Measurements from ENCODE around the gene RASAL2. TPM values are rescaled to one million over a fixed set of nuclear protein-coding genes. Genes with fewer than 3 reads are reported as not detected.

RASAL2 gene
- total RNA-seq, 4 donors from 2014 or later, result 26.0 to 51.4 (median 31.0) TPM

GRCh38 chr1:178057141-178057765, 36.7 kb upstream of the RASAL2 start:
- no peak overlapping the region for H3K4me3 ChIP-seq (ENCODE audit: low read depth, poor library complexity, severe bottlenecking)
- WGBS, 2 donors, result 55 to 58% methylated on average over 11 of the region's 11 CpGs
- no peak for DNase-seq (ENCODE audit: low spot score in 2 of 2)
- no peak for TF ChIP-seq CTCF (IDR thresholded peaks at IDR 0.05)
- no peak for TF ChIP-seq POLR2A (IDR thresholded peaks at IDR 0.05)
- intact Hi-C loops (cut with DNase I; ENCODE audit: low total_unique reads), result no loop called here

GRCh38 chr1:178057912-178058534, 35.9 kb upstream of the RASAL2 start:
- TF ChIP-seq POLR2A (IDR thresholded peaks at IDR 0.05) (no peak), CTCF (IDR thresholded peaks at IDR 0.05) (no peak)
- H3K4me3 ChIP-seq (ENCODE audit: low read depth, poor library complexity, severe bottlenecking), result no peak overlapping the region
- 23 to 30% methylated on average over 7 of the region's 7 CpGs for WGBS, 2 donors
- DNase-seq (ENCODE audit: low spot score in 2 of 2), result peak in 1 of 2 donors; percentile 34
- intact Hi-C loops (cut with DNase I; ENCODE audit: low total_unique reads), result no loop called here

GRCh38 chr1:178060789-178061556, 32.9 kb upstream of the RASAL2 start:
- WGBS, 2 donors, result 29 to 32% methylated on average over 9 of the region's 9 CpGs
- H3K4me3 ChIP-seq (ENCODE audit: low read depth, poor library complexity, severe bottlenecking), result no peak overlapping the region
- TF ChIP-seq POLR2A (IDR thresholded peaks at IDR 0.05) (no peak), CTCF (IDR thresholded peaks at IDR 0.05) (no peak)
- intact Hi-C loops (cut with DNase I; ENCODE audit: low total_unique reads), result no loop called here
- DNase-seq (ENCODE audit: low spot score in 2 of 2), result no peak

- intact Hi-C loops (cut with DNase I; ENCODE audit: low total_unique reads), result no loop called here
- TF ChIP-seq CTCF (IDR thresholded peaks at IDR 0.05), result no peak
- no peak for TF ChIP-seq POLR2A (IDR thresholded peaks at IDR 0.05)
- no peak overlapping the region for H3K4me3 ChIP-seq (ENCODE audit: low read depth, poor library complexity, severe bottlenecking)
- WGBS, 2 donors, result 85% methylated on average over 1 of the region's 1 CpG
- no peak for DNase-seq (ENCODE audit: low spot score in 2 of 2)
These were observed 32.3 kb upstream of the RASAL2 start for GRCh38 chr1:178061620-178062019.

GRCh38 chr1:178064191-178064821, 29.6 kb upstream of the RASAL2 start:
- 92 to 94% methylated on average over 8 of the region's 8 CpGs for WGBS, 2 donors
- no peak for DNase-seq (ENCODE audit: low spot score in 2 of 2)
- no peak overlapping the region for H3K4me3 ChIP-seq (ENCODE audit: low read depth, poor library complexity, severe bottlenecking)
- TF ChIP-seq POLR2A (IDR thresholded peaks at IDR 0.05) (no peak), CTCF (IDR thresholded peaks at IDR 0.05) (no peak)
- intact Hi-C loops (cut with DNase I; ENCODE audit: low total_unique reads), result no loop called here
